HepG2 (cell line): Measurements from ENCODE around the gene SOST. TPM values are rescaled to one million over a fixed set of nuclear protein-coding genes. Genes with fewer than 3 reads are reported as not detected.

ENCODE experiments used
- CEBPZ ChIP-seq: IDR thresholded peaks from 2 replicates; pipeline ENCODE4 v1.6.1; 2012; ENCODE audit warnings: low read length, improper control_type of control experiment
- ELK4 ChIP-seq: sonication (generic); formaldehyde crosslinking; IDR thresholded peaks from 2 replicates; pipeline ENCODE4 v1.9.0; 2021; ENCODE audit warnings: missing genetic modification reagents, borderline replicate concordance
- ESRRA ChIP-seq: sonication (generic); formaldehyde crosslinking; IDR thresholded peaks from 2 replicates; pipeline ENCODE4 v1.5.1; 2020; ENCODE audit warnings: mild to moderate bottlenecking, low read depth, missing genetic modification reagents
- GFI1 ChIP-seq: sonication (generic); formaldehyde crosslinking; IDR thresholded peaks from 2 replicates; pipeline ENCODE4 v1.5.0; 2020; ENCODE audit warnings: missing genetic modification reagents, mild to moderate bottlenecking, borderline replicate concordance
- GTF3A ChIP-seq: sonication (generic); formaldehyde crosslinking; conservative IDR thresholded peaks from 2 replicates; pipeline ENCODE4 v1.4.0; 2020; ENCODE audit warnings: mild to moderate bottlenecking, missing genetic modification reagents
- KMT2A ChIP-seq: sonication (generic); formaldehyde crosslinking; IDR thresholded peaks from 2 replicates; pipeline ENCODE4 v1.4.0; 2020; ENCODE audit warnings: missing genetic modification reagents
- MEF2D ChIP-seq: sonication (generic); formaldehyde crosslinking; IDR thresholded peaks from 2 replicates; pipeline ENCODE4 v1.5.1; 2020; ENCODE audit warnings: mild to moderate bottlenecking, missing genetic modification reagents
- NFKBIZ ChIP-seq: IDR thresholded peaks from 2 replicates; pipeline ENCODE4 v1.6.1; 2018; ENCODE audit warnings: missing genetic modification reagents, missing compliant biosample characterization
- POLR2G ChIP-seq: fragments of 200-400 bp; formaldehyde crosslinking; IDR thresholded peaks from 2 replicates; pipeline ENCODE4 v1.6.1; 2018; ENCODE audit warnings: mild to moderate bottlenecking, low read depth, low read length, moderate library complexity
- PRDM10 ChIP-seq: sonication (generic); formaldehyde crosslinking; IDR thresholded peaks from 2 replicates; pipeline ENCODE4 v1.4.0; 2020; ENCODE audit warnings: low read depth, missing genetic modification reagents
- RAD21 ChIP-seq: fragments of 450-650 bp; formaldehyde crosslinking; IDR thresholded peaks from 2 replicates; pipeline ENCODE4 v1.5.0; 2020; ENCODE audit warnings: mild to moderate bottlenecking
- REPIN1 ChIP-seq: sonication (generic); formaldehyde crosslinking; IDR thresholded peaks from 2 replicates; pipeline ENCODE4 v1.8.0; 2022; ENCODE audit warnings: missing genetic modification reagents, low read depth, mild to moderate bottlenecking, borderline replicate concordance
- SALL1 ChIP-seq: sonication (generic); formaldehyde crosslinking; IDR thresholded peaks from 2 replicates; pipeline ENCODE4 v1.8.0; 2022; ENCODE audit warnings: mild to moderate bottlenecking, missing genetic modification reagents
- SP140L ChIP-seq: sonication (generic); formaldehyde crosslinking; IDR thresholded peaks from 2 replicates; pipeline ENCODE4 v1.4.0; 2020; ENCODE audit warnings: missing genetic modification reagents, borderline replicate concordance
- ZMAT5 ChIP-seq: sonication (generic); formaldehyde crosslinking; IDR thresholded peaks from 2 replicates; pipeline ENCODE4 v1.5.0; 2020; ENCODE audit warnings: mild to moderate bottlenecking, low read depth, missing genetic modification reagents, borderline replicate concordance
- ZNF281 ChIP-seq: sonication (generic); formaldehyde crosslinking; IDR thresholded peaks from 2 replicates; pipeline ENCODE4 v1.4.0; 2020; ENCODE audit warnings: missing genetic modification reagents, borderline replicate concordance
- ZNF33A ChIP-seq: sonication (generic); formaldehyde crosslinking; IDR thresholded peaks from 2 replicates; pipeline ENCODE4 v1.5.1; 2020; ENCODE audit warnings: missing genetic modification reagents, mild to moderate bottlenecking, moderate library complexity, borderline replicate concordance
- polyA plus RNA-seq, 8 experiments: library from polyadenylated mRNA; depleted of rRNA in 3 of 8; stranded (reverse) in 7 of 8; unstranded in 1 of 8; fragments of >200 nt; fragmentation: Illumina TruSeq in 4 of 8; extraction: Trizol in 4 of 8; gene quantifications; 2 replicates each; pipeline versions ENCODE4 v1.2.1 to v1.2.3, GENCODE V29; 2011 to 2016; ENCODE audit warnings: low read depth in 4 of 8, missing spikeins in 1 of 8, mixed read lengths in 1 of 8; ENCODE audit not compliant: insufficient read depth in 1 of 8
- total RNA-seq, 5 experiments: library from RNA; depleted of rRNA; stranded (reverse); fragments of >200 nt; fragmentation: Illumina TruSeq; extraction: Trizol; gene quantifications; 2 replicates each; pipeline ENCODE4 v1.2.3, GENCODE V29; 2016; ENCODE audit warnings: low read depth in 1 of 5

The SOST gene
- total and polyA plus RNA-seq, 2 of the 13 experiments (the other 11 are each of a cell fraction or from before 2014, with no cell fraction given): not detected

- TF ChIP-seq PRDM10 (CRISPR knock-in tag) (0 out of 2 replicates have a peak, but pooled peaks have one; percentile 42), SP140L (CRISPR knock-in tag) (peak; percentile 20; the same call in 1 of the 2 replicates), NFKBIZ (CRISPR knock-in tag) (peak; percentile 72; the same call in 1 of the 2 replicates), ZNF33A (no peak), ZMAT5 (CRISPR knock-in tag) (no peak), GTF3A (no peak), KMT2A (CRISPR knock-in tag) (no peak), RAD21 (CRISPR knock-in tag) (no peak), SALL1 (CRISPR knock-in tag) (no peak; the same call in 1 of the 2 replicates), ELK4 (CRISPR knock-in tag) (no peak), REPIN1 (CRISPR knock-in tag) (peak; percentile 44; the same call in 1 of the 2 replicates), ESRRA (peak; percentile 41; the same call in 1 of the 2 replicates), POLR2G (no peak), GFI1 (peak; percentile 100), MEF2D (no peak; the same call in 1 of the 2 replicates), ZNF281 (CRISPR knock-in tag) (peak; percentile 19; the same call in 1 of the 2 replicates), CEBPZ (no peak)
Measured at GRCh38 chr17:43801844-43802243, 43.3 kb upstream of the SOST start (continued).
